ENCODE measurements around the gene MATN3.
A peak's percentile ranks its signal among the peaks of the same experiment; 100 is the strongest.

DNA sequence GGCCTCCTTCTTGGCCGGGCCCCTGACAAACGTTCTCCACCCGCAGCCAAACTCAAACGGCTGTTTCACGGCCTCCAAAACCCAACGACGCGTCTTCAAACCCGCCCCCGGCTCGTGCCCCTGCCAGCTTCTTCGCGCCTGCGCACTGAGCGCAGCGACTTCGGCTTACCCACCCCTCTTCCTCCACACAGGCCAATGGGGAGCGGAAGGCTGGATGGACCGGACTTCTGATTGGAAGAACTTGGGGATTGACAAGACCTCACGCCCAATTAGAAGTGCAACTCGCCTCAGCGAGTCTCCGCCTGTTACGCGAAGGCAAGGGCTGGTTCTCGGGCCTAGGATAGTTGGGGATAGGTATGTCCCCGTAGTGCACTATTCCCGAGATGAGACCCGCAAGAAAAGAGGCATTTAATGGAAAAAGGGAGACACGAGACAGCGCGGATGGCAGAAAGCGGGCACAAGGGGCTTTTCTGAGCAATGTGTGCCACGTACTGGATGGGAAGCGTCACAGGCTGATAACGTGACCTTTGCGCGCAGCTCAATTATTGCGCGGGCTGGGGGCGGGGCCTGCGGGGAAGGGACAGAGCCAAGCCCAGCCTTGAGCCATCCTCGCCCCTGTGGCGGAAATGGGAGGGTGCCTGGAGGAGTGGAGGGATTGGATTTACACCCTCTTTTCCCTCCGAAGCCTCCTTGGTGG lies 39.2 kb upstream of the MATN3 start, which contains the start of gene LAPTM4A:
- TF ChIP-seq, protein P1, sequence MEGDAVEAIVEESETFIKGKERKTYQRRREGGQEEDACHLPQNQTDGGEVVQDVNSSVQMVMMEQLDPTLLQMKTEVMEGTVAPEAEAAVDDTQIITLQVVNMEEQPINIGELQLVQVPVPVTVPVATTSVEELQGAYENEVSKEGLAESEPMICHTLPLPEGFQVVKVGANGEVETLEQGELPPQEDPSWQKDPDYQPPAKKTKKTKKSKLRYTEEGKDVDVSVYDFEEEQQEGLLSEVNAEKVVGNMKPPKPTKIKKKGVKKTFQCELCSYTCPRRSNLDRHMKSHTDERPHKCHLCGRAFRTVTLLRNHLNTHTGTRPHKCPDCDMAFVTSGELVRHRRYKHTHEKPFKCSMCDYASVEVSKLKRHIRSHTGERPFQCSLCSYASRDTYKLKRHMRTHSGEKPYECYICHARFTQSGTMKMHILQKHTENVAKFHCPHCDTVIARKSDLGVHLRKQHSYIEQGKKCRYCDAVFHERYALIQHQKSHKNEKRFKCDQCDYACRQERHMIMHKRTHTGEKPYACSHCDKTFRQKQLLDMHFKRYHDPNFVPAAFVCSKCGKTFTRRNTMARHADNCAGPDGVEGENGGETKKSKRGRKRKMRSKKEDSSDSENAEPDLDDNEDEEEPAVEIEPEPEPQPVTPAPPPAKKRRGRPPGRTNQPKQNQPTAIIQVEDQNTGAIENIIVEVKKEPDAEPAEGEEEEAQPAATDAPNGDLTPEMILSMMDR (IDR thresholded peaks at IDR 0.05) = peak in 2 of 4 donors; percentile 17 to 18
- TF ChIP-seq POLR2A (IDR thresholded peaks at IDR 0.05) = peak; percentile 79
